ENCODE measurements around the gene RAB10.

GRCh38 chr2:26174691-26175465 lies 141.0 kb downstream of the RAB10 start:
- TF ChIP-seq TAF1 (IDR thresholded peaks at IDR 0.05; ENCODE audit: low read depth, low read length) = no peak
- TF ChIP-seq POLR2A (IDR thresholded peaks at IDR 0.05; ENCODE audit: low read depth, low read length) = no peak

All from GM12891 (cell line).